CD4-positive, alpha-beta T cell treated with Interleukin-15 for 4 hours (primary cell): ENCODE data around the gene RBBP8NL.
A peak's percentile ranks its signal among the peaks of the same experiment; 100 is the strongest.

ENCODE experiments used
- DNase-seq: peaks from one replicate; pipeline ENCODE4 v3.0.0-alpha.2; 2020; ENCODE audit warnings: low spot score

Gene RBBP8NL

DNA sequence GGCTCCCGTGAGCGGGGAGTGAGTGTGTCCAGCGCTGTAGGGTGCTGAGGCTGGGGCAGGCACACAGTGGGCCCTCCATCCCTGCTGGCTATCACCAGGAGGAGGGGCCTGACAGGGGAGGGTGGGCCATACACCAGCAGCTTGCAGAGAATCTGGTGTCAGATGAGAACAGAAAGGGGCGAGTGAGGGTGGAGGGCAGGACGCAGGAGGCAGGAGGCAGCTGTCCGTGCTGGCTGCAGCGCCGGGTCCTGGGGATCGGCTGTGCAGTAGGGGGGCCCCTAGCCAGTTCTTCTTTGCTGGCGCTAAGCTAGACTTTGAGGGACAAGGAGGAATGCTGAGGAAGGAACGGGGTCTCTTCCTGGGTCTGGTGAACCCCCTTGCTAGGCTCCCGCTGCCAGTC, 18.7 kb downstream of the RBBP8NL start:
- no peak for DNase-seq

DNA sequence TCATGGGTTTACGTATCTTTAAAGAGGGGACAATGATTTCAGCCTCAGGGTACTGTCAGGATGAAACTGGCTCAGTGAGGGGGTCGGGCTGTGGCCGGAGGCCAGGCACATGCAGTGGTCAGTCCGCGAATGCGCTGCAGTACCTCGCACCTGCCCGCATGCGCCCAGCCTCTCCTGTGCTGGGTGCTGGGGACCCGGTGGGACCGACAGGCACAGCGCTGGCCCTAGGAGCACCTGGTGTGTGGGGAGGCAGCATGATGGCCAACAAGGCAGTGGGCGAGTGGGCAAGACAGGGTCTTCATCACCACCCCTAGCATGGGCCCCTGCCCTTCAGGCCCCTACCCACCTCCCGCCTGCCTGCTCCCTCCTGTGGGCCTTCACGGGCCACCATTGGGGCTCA, 19.3 kb downstream of the RBBP8NL start:
- no peak for DNase-seq

DNA sequence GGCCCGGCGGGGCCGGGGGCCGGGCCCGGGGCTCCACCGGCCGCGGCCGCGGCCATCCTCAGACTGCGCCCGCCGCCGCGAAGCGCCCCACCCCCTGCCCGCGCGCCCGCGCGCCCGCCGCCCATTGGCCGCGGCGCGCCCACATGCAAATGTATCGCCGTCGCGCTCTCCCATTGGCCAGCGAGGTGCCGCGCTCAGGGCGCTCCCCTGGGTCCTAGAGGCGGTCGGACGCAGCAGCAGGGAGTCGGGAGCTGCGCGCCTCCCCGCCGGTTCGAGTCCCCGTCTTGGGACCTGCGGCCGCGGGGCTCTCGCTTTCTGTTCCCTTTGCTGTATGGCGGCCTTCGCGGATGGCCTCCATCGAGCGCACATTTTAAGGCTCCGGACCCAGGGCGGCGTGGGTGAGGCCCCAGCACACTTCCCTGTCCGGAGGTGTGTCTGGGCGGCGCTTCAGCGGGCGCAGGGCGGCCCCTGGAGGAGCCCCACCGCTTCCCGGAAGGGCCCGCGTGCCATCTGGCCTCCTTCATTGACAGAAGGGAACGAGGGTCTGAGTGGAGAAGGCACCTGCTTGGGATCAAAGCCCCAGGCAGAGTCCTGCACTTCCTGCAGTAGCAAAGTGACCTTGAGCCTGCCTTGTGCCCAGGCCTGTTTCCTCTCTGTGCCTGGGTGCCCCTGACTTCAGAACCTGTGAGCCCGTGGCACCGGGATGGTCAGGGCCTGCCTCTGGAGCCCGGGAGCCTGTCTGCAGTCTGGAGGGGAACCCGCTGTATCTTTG, 19.9 kb downstream of the RBBP8NL start, which contains the start of gene CABLES2:
Gene CABLES2 (minus strand): TSS at position 65 of the 772 bp plus-strand sequence. CDS start 9 bp downstream, at position 56.
- peak; percentile 90 for DNase-seq

DNA sequence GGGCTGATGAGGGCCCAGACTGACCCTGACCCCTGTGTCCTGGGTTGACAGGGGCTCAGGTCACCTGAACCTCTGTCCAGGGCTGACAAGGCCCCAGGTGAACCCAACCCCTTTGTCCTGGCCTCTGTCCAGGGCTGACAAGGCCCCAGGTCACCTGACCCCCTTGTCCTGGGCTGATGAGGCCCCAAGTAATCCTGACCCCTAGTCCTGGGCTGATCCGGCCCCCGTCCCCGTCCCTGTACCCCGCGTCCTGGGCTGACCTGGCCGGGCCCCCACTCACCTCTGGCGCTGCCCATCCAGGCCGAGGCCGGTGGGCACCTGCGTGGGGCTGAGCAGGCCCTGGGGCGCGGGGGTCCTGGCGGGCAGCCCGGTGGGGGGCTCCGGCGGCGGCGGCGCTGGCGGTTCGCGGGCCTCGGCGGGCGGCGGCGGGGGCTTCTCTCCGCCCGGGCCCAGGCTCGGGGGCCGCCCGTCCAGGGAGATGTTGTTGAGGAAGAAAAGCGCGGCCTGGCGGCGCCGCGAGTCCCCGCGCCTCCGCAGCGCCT, 20.6 kb downstream of the RBBP8NL start:
- DNase-seq: no peak

- DNase-seq: no peak
Observed at GRCh38 chr20:62405981-62406513, 21.3 kb downstream of the RBBP8NL start.

- DNase-seq: no peak
Observed at GRCh38 chr20:62405108-62405980, 22.0 kb downstream of the RBBP8NL start.

GRCh38 chr20:62404761-62405107, 22.6 kb downstream of the RBBP8NL start:
- no peak for DNase-seq

GRCh38 chr20:62404112-62404665, 23.1 kb downstream of the RBBP8NL start:
- no peak for DNase-seq

DNA sequence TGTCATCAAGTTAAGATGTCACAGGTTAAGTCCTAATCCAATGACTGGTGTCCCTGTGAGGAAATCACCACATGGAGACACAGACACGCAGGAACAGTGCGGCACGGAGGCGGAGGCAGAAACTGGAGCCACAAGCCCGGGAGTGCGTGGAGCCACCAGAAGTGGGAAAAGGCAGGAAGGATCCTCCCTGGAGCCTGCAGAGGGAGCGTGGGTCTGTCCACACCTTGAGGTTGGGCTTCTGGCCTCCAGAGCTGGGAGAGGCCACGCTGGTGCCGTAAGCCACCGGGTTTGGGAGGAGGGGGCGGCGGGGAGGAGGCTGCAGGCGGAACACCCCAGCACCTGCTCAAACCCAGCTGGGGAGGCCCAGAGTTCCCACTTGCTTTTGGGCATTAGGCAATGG, 24.0 kb downstream of the RBBP8NL start:
- no peak for DNase-seq

- DNase-seq: no peak
Observed at GRCh38 chr20:62402456-62403150, 24.7 kb downstream of the RBBP8NL start.

DNA sequence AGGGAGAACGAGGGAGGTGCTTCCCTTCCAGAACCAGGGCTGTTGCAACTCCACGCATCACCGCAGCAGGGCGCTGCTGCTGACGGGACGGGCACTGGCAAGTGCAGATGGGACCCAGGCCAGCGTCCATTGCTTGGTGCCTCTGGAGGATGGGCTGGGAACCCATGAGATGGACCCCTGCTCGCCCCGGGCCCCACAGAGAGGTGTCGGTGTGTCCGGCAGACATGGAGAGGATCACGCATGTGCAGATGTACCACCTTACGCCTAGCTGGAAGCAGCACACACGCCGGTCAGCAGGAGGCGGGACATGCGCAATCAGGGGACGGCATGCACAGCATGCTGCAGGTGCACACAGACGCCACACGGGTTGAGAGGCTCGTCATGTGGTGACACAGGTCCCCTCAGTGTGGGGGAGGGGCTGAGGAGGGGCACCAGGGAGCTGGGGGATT, 26.0 kb downstream of the RBBP8NL start:
- DNase-seq: no peak

GRCh38 chr20:62400541-62400940, 26.8 kb downstream of the RBBP8NL start:
- DNase-seq: no peak

- DNase-seq: no peak
Observed at GRCh38 chr20:62400021-62400420, 27.3 kb downstream of the RBBP8NL start.

GRCh38 chr20:62398120-62398821, 29.1 kb downstream of the RBBP8NL start:
- DNase-seq: no peak

DNA sequence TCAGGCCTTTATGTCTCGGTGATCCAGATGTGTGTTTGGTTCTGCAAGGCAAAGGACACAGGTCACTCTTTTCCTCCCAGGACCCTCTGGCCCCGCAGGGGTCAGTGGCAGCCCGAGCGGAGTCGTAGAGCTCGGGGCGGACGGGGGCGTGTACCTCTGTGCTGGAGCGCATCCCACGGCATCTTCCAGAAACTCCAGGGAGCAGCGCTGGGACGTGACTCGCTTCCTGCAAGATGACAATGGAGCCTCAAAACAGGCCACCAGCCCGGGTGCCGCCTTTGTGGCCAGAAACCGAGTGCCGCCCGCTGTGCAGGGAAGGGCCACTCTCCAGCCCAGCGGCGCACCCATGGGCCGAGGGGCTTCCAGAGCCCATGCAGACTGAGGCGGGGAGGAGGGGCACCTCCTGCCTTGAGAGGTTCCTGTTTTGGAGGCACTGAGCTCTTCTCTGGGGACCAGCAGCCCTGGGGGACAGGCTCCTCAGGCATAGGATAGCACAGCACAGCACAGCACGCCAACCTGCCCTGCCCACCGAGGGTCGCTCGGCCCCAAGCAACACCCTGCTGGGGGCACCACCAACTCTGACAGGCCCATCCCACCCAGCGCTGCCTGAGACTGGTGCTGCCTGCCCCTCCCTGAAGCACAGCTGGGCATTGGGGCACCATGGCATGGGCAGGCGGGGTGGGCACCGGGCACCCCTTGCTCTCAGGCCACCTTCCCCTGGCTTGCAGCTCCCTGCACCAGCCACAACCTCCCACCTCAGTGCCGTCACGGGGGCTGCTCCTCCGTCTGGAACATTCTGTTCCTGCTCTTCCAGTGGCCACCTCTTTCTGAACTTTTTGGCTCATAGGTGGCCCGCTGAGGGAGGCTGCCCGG, 30.7 kb downstream of the RBBP8NL start:
- no peak for DNase-seq

DNA sequence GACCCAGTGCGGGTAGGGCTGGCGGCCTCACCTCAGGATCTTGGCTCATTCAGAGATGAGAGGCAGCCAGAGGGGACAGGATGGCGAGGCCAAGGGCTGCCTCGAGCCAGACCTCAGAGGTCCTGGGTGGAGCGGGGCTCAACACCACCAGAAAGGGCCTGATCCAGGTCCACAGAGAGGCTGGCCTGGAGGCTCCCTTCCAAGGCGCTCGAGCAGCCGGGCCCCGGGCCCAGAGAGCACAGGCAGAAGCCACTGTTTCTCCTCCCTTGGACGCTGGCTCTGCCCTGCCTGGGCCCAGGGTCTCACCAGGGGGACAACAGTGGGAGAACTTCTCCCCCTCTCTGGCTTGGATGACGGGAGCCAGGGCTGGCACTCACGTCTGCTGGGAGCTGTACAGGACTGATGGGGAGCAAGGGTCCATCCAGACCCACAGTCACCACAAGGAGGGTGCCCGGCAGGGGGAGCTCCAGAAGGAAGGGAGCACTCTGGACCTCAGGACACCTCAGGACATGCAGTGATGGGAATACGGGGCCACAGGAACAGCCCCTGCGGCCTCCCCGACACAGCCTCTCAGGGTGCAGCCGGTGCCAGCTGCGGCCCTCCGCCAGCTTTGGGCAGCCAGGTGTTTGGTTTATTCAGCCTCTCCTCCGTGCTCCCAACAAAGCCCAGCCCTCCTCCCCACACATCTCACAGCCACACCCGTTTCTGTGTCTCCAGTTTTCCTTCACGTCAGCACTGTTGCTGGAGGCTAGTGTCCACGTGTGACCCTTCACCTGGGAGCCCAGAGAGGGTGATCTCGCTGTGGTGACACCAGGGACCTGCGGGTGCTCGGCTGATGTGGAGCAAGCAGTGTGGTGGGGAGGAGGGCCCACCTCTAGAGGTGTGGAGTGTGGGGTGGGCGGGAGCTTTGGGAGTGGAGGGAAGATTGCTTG, 31.8 kb downstream of the RBBP8NL start:
- DNase-seq: no peak

DNA sequence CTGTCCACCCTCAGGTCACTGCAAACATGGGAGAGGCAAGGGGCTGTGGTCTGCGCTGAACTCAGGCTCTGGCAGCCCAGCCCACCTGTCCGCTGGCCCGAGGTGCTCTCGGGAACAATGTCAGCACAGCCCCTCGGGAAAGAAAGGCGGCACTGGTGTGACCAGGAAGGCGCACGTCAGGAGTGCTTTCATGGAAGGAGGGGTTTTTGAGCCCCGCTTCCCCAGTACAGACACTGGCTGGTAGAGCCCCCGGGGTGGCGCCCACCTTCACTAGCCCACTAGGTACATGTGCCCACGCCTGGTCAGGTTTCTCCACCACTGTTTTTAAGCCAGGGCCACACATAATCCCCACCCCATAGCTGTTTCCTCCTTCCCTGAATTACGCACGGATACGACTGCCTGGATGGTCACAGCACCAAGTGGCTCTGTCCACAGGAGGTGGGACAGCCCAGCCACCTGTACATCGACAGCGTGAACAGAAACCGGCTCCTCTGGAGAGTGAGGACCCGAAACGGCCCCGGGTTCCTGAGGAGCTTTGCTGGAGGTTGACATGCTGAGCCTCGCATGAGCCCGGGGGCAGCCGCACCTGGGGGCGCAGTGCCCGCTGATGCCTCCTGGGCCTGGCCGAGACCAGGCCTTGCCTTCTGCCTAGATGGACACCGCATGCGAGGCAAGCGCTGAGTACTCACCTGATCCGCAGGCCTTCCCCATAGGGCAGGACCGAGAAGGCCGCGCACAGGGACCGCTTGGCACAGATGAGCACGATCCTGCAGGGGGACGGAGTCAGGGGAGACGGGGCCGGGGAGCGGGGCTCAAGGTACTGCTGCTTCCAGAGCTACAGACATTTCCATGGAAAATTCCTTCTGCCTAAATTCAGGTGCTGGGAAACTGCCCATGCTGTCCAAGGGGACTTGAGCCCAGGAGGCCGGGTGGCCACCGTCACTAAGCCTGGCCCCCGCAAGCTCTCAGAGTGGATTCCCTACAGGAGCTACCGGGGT, 32.8 kb downstream of the RBBP8NL start:
- no peak for DNase-seq

DNA sequence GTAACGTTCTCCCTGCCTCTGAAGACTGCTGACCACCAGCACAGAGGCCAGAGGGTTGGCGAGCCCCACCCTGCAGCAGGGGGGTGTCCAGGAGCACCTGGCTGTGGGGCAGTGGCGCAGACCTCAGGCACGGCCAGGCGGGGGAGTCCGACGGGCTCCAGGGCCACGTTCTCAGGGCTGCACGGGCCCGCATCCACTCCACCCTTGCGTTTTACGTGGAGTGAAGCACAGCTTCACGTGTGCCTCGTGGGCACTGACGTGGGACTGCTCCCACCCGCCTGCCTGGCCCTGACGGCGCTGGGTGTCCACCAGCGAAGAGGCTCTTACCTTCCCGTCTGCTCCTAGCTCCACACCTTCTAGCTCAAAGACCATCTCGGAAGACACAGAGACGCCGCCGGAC, 33.5 kb downstream of the RBBP8NL start:
- DNase-seq: no peak
